ENCODE measurements around the gene SLC38A9.

GRCh38 chr5:55634866-55635265 is 77.3 kb downstream of the SLC38A9 start:
- TF ChIP-seq, protein P1, sequence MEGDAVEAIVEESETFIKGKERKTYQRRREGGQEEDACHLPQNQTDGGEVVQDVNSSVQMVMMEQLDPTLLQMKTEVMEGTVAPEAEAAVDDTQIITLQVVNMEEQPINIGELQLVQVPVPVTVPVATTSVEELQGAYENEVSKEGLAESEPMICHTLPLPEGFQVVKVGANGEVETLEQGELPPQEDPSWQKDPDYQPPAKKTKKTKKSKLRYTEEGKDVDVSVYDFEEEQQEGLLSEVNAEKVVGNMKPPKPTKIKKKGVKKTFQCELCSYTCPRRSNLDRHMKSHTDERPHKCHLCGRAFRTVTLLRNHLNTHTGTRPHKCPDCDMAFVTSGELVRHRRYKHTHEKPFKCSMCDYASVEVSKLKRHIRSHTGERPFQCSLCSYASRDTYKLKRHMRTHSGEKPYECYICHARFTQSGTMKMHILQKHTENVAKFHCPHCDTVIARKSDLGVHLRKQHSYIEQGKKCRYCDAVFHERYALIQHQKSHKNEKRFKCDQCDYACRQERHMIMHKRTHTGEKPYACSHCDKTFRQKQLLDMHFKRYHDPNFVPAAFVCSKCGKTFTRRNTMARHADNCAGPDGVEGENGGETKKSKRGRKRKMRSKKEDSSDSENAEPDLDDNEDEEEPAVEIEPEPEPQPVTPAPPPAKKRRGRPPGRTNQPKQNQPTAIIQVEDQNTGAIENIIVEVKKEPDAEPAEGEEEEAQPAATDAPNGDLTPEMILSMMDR (IDR thresholded peaks at IDR 0.05), result no peak
- TF ChIP-seq EZH2 (IDR thresholded peaks at IDR 0.05; ENCODE audit: borderline replicate concordance, insufficient read depth, low read depth, low read length, poor library complexity, severe bottlenecking), result no peak

All from B cell (primary cell).